ENCODE data around the gene VGLL2.
"Not testable (repeated sequence)": the region's sequence is repeated elsewhere in the genome, so short reads cannot be mapped to it uniquely, and the experiment has no call there.

Gene VGLL2

GRCh38 chr6:117231466-117231865, 33.9 kb upstream of the VGLL2 start:
- no peak overlapping the region for H2AFZ ChIP-seq (ENCODE audit: low read depth, low read length, severe bottlenecking)
- TF ChIP-seq EZH2phosphoT487 (conservative IDR thresholded peaks at IDR 0.05; ENCODE audit: low read length) = no peak
- no peaks in the 10 kb centered on the region for H3F3A ChIP-seq (ENCODE audit: insufficient read depth)
- H3K27ac ChIP-seq (ENCODE audit: low read depth, low read length) = no peak overlapping the region
- H3K27me3 ChIP-seq (ENCODE audit: low read length) = no peaks in the 10 kb centered on the region
- no peaks in the 10 kb centered on the region for H4K20me1 ChIP-seq (ENCODE audit: low read depth, low read length)
- H3K9ac ChIP-seq (ENCODE audit: low read length) = no peak overlapping the region
- H3K9me3 ChIP-seq (ENCODE audit: insufficient read depth, low read length) = no peaks in the 10 kb centered on the region
- no peak overlapping the region for H3K4me3 ChIP-seq (ENCODE audit: insufficient read depth, low read length, poor library complexity, severe bottlenecking)
- no peaks in the 10 kb centered on the region for H3K9me2 ChIP-seq (replicated peaks; ENCODE audit: insufficient read depth, low read length)
- H3K36me3 ChIP-seq (ENCODE audit: low read length) = no peaks in the 10 kb centered on the region
- H3K79me2 ChIP-seq (ENCODE audit: insufficient read depth, low read length) = no peaks in the 10 kb centered on the region
- no peak overlapping the region for H3K4me2 ChIP-seq (ENCODE audit: low read depth, low read length, poor library complexity, severe bottlenecking)

DNA sequence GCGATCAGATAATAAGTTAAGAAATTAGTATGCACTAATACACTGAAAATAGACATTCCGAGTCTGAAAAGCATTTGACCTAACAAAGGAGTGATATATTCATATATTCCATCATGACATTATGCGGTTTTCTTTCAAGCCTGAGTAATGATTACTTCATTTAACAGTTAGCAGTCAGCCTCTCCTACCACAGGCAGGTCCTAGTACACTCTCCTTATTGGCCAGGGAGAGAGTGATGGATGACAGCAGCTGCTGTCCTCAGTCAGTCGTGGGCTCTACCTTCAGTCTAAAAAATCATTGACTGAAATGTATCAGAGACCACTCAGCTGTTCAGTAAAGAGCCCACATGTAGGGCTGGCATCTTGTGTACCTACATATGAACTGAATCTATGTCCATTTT, 33.2 kb upstream of the VGLL2 start:
- Histone ChIP-seq H3K4me3 (ENCODE audit: insufficient read depth, low read length, poor library complexity, severe bottlenecking) (no peak overlapping the region), H3K36me3 (ENCODE audit: low read length) (no peaks in the 10 kb centered on the region), H4K20me1 (ENCODE audit: low read depth, low read length) (no peaks in the 10 kb centered on the region), H3K9me3 (ENCODE audit: insufficient read depth, low read length) (no peaks in the 10 kb centered on the region), H3K9me2 (replicated peaks; ENCODE audit: insufficient read depth, low read length) (no peaks in the 10 kb centered on the region), H3K27me3 (ENCODE audit: low read length) (no peaks in the 10 kb centered on the region), H3K9ac (ENCODE audit: low read length) (no peak overlapping the region), H3K79me2 (ENCODE audit: insufficient read depth, low read length) (no peaks in the 10 kb centered on the region), H3F3A (ENCODE audit: insufficient read depth) (no peaks in the 10 kb centered on the region), H3K27ac (ENCODE audit: low read depth, low read length) (no peak overlapping the region), H2AFZ (ENCODE audit: low read depth, low read length, severe bottlenecking) (no peak overlapping the region), H3K4me2 (ENCODE audit: low read depth, low read length, poor library complexity, severe bottlenecking) (no peak overlapping the region)
- TF ChIP-seq EZH2phosphoT487 (conservative IDR thresholded peaks at IDR 0.05; ENCODE audit: low read length) = no peak

DNA sequence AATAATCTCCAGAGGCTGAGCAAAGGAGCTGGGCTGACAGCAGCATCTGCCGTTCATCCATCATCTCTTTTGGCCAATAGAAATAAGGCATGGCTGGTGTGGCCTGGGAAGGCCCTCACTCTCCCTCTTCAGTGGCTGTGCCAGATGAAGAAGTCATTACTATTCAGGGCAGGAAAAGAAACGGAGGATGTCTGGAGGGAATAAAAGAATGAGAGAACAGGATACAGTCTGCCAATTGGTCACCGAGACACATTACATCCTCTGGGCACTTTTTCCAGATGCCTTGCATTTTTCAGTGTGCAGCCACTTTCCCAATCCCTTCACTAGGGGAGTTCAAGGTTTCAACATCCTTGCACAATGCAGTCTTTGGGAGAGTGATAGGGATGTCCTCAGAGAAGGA, 32.2 kb upstream of the VGLL2 start:
- Histone ChIP-seq H3F3A (ENCODE audit: insufficient read depth) (no peaks in the 10 kb centered on the region), H3K4me2 (ENCODE audit: low read depth, low read length, poor library complexity, severe bottlenecking) (no peak overlapping the region), H4K20me1 (ENCODE audit: low read depth, low read length) (no peaks in the 10 kb centered on the region), H3K9me3 (ENCODE audit: insufficient read depth, low read length) (no peaks in the 10 kb centered on the region), H3K9ac (ENCODE audit: low read length) (no peak overlapping the region), H3K9me2 (replicated peaks; ENCODE audit: insufficient read depth, low read length) (no peaks in the 10 kb centered on the region), H3K36me3 (ENCODE audit: low read length) (no peaks in the 10 kb centered on the region), H3K4me3 (ENCODE audit: insufficient read depth, low read length, poor library complexity, severe bottlenecking) (no peak overlapping the region), H3K79me2 (ENCODE audit: insufficient read depth, low read length) (no peaks in the 10 kb centered on the region), H3K27me3 (ENCODE audit: low read length) (no peaks in the 10 kb centered on the region), H3K27ac (ENCODE audit: low read depth, low read length) (no peak overlapping the region), H2AFZ (ENCODE audit: low read depth, low read length, severe bottlenecking) (no peak overlapping the region)
- TF ChIP-seq, protein P1, sequence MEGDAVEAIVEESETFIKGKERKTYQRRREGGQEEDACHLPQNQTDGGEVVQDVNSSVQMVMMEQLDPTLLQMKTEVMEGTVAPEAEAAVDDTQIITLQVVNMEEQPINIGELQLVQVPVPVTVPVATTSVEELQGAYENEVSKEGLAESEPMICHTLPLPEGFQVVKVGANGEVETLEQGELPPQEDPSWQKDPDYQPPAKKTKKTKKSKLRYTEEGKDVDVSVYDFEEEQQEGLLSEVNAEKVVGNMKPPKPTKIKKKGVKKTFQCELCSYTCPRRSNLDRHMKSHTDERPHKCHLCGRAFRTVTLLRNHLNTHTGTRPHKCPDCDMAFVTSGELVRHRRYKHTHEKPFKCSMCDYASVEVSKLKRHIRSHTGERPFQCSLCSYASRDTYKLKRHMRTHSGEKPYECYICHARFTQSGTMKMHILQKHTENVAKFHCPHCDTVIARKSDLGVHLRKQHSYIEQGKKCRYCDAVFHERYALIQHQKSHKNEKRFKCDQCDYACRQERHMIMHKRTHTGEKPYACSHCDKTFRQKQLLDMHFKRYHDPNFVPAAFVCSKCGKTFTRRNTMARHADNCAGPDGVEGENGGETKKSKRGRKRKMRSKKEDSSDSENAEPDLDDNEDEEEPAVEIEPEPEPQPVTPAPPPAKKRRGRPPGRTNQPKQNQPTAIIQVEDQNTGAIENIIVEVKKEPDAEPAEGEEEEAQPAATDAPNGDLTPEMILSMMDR (IDR thresholded peaks at IDR 0.05; ENCODE audit: insufficient read depth, low read length, poor library complexity, severe bottlenecking) = no peak
- no peak for TF ChIP-seq EZH2phosphoT487 (conservative IDR thresholded peaks at IDR 0.05; ENCODE audit: low read length)

GRCh38 chr6:117237561-117237960, 27.8 kb upstream of the VGLL2 start:
- Histone ChIP-seq H3F3A (ENCODE audit: insufficient read depth) (no peaks in the 10 kb centered on the region), H3K27ac (ENCODE audit: low read depth, low read length) (no peak overlapping the region), H3K4me2 (ENCODE audit: low read depth, low read length, poor library complexity, severe bottlenecking) (no peak overlapping the region), H3K9me3 (ENCODE audit: insufficient read depth, low read length) (no peaks in the 10 kb centered on the region), H3K9ac (ENCODE audit: low read length) (no peak overlapping the region), H3K79me2 (ENCODE audit: insufficient read depth, low read length) (no peaks in the 10 kb centered on the region), H4K20me1 (ENCODE audit: low read depth, low read length) (no peaks in the 10 kb centered on the region), H3K36me3 (ENCODE audit: low read length) (no peaks in the 10 kb centered on the region), H3K9me2 (replicated peaks; ENCODE audit: insufficient read depth, low read length) (no peaks in the 10 kb centered on the region), H2AFZ (ENCODE audit: low read depth, low read length, severe bottlenecking) (no peak overlapping the region), H3K4me3 (ENCODE audit: insufficient read depth, low read length, poor library complexity, severe bottlenecking) (no peak overlapping the region), H3K27me3 (ENCODE audit: low read length) (no peaks in the 10 kb centered on the region)
- TF ChIP-seq EZH2phosphoT487 (conservative IDR thresholded peaks at IDR 0.05; ENCODE audit: low read length) = no peak
- TF ChIP-seq, protein P1 (IDR thresholded peaks at IDR 0.05; ENCODE audit: insufficient read depth, low read length, poor library complexity, severe bottlenecking) = no peak

- not testable (repeated sequence) for H3K9ac ChIP-seq (ENCODE audit: low read length); H3K4me2 ChIP-seq (ENCODE audit: low read depth, low read length, poor library complexity, severe bottlenecking); H4K20me1 ChIP-seq (ENCODE audit: low read depth, low read length); H3K27ac ChIP-seq (ENCODE audit: low read depth, low read length); H3K9me3 ChIP-seq (ENCODE audit: insufficient read depth, low read length); H3K4me3 ChIP-seq (ENCODE audit: insufficient read depth, low read length, poor library complexity, severe bottlenecking); H3K9me2 ChIP-seq (replicated peaks; ENCODE audit: insufficient read depth, low read length); H2AFZ ChIP-seq (ENCODE audit: low read depth, low read length, severe bottlenecking); H3K27me3 ChIP-seq (ENCODE audit: low read length); H3K79me2 ChIP-seq (ENCODE audit: insufficient read depth, low read length); H3K36me3 ChIP-seq (ENCODE audit: low read length); H3F3A ChIP-seq (ENCODE audit: insufficient read depth)
These were observed 20.8 kb upstream of the VGLL2 start for GRCh38 chr6:117244571-117244970.

GRCh38 chr6:117244979-117245378, 20.4 kb upstream of the VGLL2 start:
- not testable (repeated sequence) for H3K4me3 ChIP-seq (ENCODE audit: insufficient read depth, low read length, poor library complexity, severe bottlenecking); H3K9me3 ChIP-seq (ENCODE audit: insufficient read depth, low read length); H2AFZ ChIP-seq (ENCODE audit: low read depth, low read length, severe bottlenecking); H3K79me2 ChIP-seq (ENCODE audit: insufficient read depth, low read length); H4K20me1 ChIP-seq (ENCODE audit: low read depth, low read length); H3K4me2 ChIP-seq (ENCODE audit: low read depth, low read length, poor library complexity, severe bottlenecking); H3K27me3 ChIP-seq (ENCODE audit: low read length); H3K27ac ChIP-seq (ENCODE audit: low read depth, low read length); H3K9me2 ChIP-seq (replicated peaks; ENCODE audit: insufficient read depth, low read length); H3K9ac ChIP-seq (ENCODE audit: low read length); H3K36me3 ChIP-seq (ENCODE audit: low read length); H3F3A ChIP-seq (ENCODE audit: insufficient read depth)
